ENCODE measurements around the gene PSMD3. TPM values are rescaled to one million over a fixed set of nuclear protein-coding genes. Genes with fewer than 3 reads are reported as not detected.
"Not testable (repeated sequence)": the region's sequence is repeated elsewhere in the genome, so short reads cannot be mapped to it uniquely, and the experiment has no call there.

Gene PSMD3
- total and polyA plus RNA-seq, 5 donors from 2014 or later = 47.9 to 62.4 (median 50.0) TPM

DNA sequence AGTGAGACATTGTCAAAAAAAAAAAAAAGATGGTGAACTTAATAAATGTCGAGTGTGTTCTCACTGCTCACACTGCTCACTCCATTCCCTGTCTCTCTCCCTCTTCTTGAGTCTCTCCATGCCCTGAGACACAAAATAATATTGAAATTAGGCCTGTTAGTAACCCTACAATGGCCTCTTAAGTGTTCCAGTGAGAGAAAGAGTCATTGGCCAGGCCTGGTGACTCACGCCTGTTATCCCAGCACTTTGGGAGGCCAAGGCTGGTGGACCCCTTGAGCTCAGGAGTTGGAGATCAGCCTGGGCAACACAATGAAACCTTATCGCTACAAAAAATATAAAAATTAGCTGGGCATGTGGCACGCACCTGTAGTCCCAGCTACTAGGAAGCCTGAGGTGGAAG lies 18.5 kb downstream of the PSMD3 start:
- Mint-ChIP-seq H3K9me3 (peaks cover 0 to 3% (median 0%) of the 10 kb centered on the region in 7 donors), H3K27me3 (no peaks in the 10 kb centered on the region), H3K27ac (peak overlapping the region in 1 of 3 donors; percentile 44), H3K4me3 (no peak overlapping the region), H3K36me3 (peaks cover 27% of the 10 kb centered on the region), H3K4me1 (no peaks in the 10 kb centered on the region)
- H3K36me3 ChIP-seq (ENCODE audit: control insufficient read depth, insufficient read depth, low read length) = peaks cover 32% of the 10 kb centered on the region
- ATAC-seq (ENCODE audit: low read depth in 2 of 2) (no peak), DNase-seq (no peak)
- no peaks in the 10 kb centered on the region for H3K27me3 ChIP-seq (ENCODE audit: control insufficient read depth, insufficient read depth, low read length)
- no peaks in the 10 kb centered on the region for H3K4me1 ChIP-seq (ENCODE audit: control insufficient read depth, insufficient read depth, low read length, poor library complexity, severe bottlenecking)
- H3K27ac ChIP-seq (ENCODE audit: insufficient read depth, low read length, poor library complexity, severe bottlenecking) = no peak overlapping the region
- no peak overlapping the region for H3K4me3 ChIP-seq (ENCODE audit: low read depth, low read length)
- H3K9me3 ChIP-seq (ENCODE audit: control insufficient read depth in 2 of 2, low read length in 2 of 2) = no peaks in the 10 kb centered on the region

DNA sequence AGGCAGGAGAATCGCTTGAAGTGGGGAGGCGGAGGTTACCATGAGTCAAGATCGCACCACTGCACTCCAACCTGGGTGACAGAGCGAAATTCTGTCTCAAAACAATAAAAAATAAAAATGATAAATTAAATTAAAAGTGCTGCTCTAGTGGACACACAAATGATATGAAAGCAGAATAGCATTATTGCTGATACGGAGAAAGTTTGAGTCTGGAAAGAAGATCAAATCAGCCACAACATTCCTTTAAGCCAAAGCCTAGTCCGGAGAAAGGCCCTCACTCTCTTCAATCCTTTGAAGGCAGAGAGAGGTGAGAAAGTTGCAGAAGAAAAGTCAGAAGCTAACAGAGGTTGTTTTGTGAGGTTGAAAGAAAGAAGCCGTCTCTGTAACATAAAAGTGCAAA lies 19.6 kb downstream of the PSMD3 start:
- H3K27me3 ChIP-seq (ENCODE audit: control insufficient read depth, insufficient read depth, low read length) = no peaks in the 10 kb centered on the region
- DNase-seq (no peak), ATAC-seq (ENCODE audit: low read depth in 2 of 2) (no peak)
- no peak overlapping the region for H3K4me3 ChIP-seq (ENCODE audit: low read depth, low read length)
- Mint-ChIP-seq H3K9me3 (peaks cover 0 to 3% (median 0%) of the 10 kb centered on the region in 7 donors), H3K36me3 (peaks cover 16% of the 10 kb centered on the region), H3K27me3 (peaks cover 4% of the 10 kb centered on the region), H3K27ac (no peak overlapping the region), H3K4me3 (no peak overlapping the region), H3K4me1 (no peaks in the 10 kb centered on the region)
- H3K4me1 ChIP-seq (ENCODE audit: control insufficient read depth, insufficient read depth, low read length, poor library complexity, severe bottlenecking) = no peaks in the 10 kb centered on the region
- H3K9me3 ChIP-seq (ENCODE audit: control insufficient read depth in 2 of 2, low read length in 2 of 2) = no peaks in the 10 kb centered on the region
- peaks cover 21% of the 10 kb centered on the region for H3K36me3 ChIP-seq (ENCODE audit: control insufficient read depth, insufficient read depth, low read length)
- H3K27ac ChIP-seq (ENCODE audit: insufficient read depth, low read length, poor library complexity, severe bottlenecking) = no peak overlapping the region

DNA sequence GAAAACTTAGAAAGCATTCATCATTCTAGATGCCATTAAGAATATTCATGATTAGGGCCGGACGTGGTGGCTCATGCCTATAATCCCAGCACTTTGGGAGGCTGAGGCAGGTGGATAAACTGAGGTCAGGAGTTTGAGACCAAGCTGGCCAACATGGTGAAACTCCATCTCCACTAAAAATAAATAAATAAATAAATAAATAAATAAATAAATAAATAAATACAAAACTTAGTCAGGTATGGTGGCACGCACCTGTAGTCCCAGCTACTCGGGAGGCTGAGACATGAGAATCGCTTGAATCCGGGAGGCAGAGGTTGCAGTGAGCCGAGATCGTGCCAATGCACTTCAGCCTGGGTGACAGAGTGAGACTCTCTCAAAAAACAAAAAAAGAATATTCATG lies 20.7 kb downstream of the PSMD3 start:
- H3K4me1 ChIP-seq (ENCODE audit: control insufficient read depth, insufficient read depth, low read length, poor library complexity, severe bottlenecking); DNase-seq; H3K27me3 Mint-ChIP-seq; H3K27me3 ChIP-seq (ENCODE audit: control insufficient read depth, insufficient read depth, low read length); H3K9me3 Mint-ChIP-seq; H3K4me3 ChIP-seq (ENCODE audit: low read depth, low read length); H3K4me3 Mint-ChIP-seq; H3K27ac ChIP-seq (ENCODE audit: insufficient read depth, low read length, poor library complexity, severe bottlenecking); ATAC-seq (ENCODE audit: low read depth in 2 of 2); H3K27ac Mint-ChIP-seq; H3K4me1 Mint-ChIP-seq; H3K9me3 ChIP-seq (ENCODE audit: control insufficient read depth in 2 of 2, low read length in 2 of 2); H3K36me3 ChIP-seq (ENCODE audit: control insufficient read depth, insufficient read depth, low read length): not testable (repeated sequence)
- peaks cover 11% of the 10 kb centered on the region for H3K36me3 Mint-ChIP-seq

DNA sequence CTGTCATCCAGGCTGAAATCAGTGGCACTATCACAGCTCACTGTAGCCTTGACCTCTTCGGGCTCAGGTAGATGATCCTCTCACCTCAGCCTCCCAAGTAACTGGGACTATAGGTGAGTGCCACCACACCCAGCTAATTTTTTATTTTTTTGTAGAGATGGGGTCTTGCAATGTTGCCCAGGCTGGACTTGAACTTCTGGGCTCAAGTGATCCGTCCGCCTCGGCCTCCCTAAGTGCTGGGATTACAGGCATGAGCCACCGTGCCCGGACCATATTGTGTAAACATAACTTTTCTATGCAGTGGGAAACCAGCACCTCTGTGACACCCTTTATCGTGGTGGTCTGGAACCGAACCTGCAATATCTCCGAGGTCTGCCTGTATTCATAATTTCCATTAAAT lies 23.5 kb downstream of the PSMD3 start:
- H3K4me1 Mint-ChIP-seq = no peaks in the 10 kb centered on the region
- ATAC-seq (ENCODE audit: low read depth in 2 of 2) (no peak), DNase-seq (no peak)
- Histone ChIP-seq H3K4me1 (ENCODE audit: control insufficient read depth, insufficient read depth, low read length, poor library complexity, severe bottlenecking) (no peaks in the 10 kb centered on the region), H3K27me3 (ENCODE audit: control insufficient read depth, insufficient read depth, low read length) (no peaks in the 10 kb centered on the region), H3K27ac (ENCODE audit: insufficient read depth, low read length, poor library complexity, severe bottlenecking) (no peak overlapping the region), H3K4me3 (ENCODE audit: low read depth, low read length) (no peak overlapping the region), H3K9me3 (ENCODE audit: control insufficient read depth in 2 of 2, low read length in 2 of 2) (no peaks in the 10 kb centered on the region), H3K36me3 (ENCODE audit: control insufficient read depth, insufficient read depth, low read length) (no peaks in the 10 kb centered on the region)
- no peaks in the 10 kb centered on the region for H3K36me3 Mint-ChIP-seq
- H3K27ac Mint-ChIP-seq = no peak overlapping the region
- H3K27me3 Mint-ChIP-seq = peaks cover 4% of the 10 kb centered on the region
- no peak overlapping the region for H3K4me3 Mint-ChIP-seq
- no peaks in the 10 kb centered on the region for H3K9me3 Mint-ChIP-seq

GRCh38 chr17:40004712-40005111 lies 24.1 kb downstream of the PSMD3 start:
- Histone ChIP-seq H3K4me3 (ENCODE audit: low read depth, low read length) (no peak overlapping the region), H3K4me1 (ENCODE audit: control insufficient read depth, insufficient read depth, low read length, poor library complexity, severe bottlenecking) (peaks cover 2% of the 10 kb centered on the region), H3K9me3 (ENCODE audit: control insufficient read depth in 2 of 2, low read length in 2 of 2) (no peaks in the 10 kb centered on the region), H3K27ac (ENCODE audit: insufficient read depth, low read length, poor library complexity, severe bottlenecking) (no peak overlapping the region), H3K27me3 (ENCODE audit: control insufficient read depth, insufficient read depth, low read length) (no peaks in the 10 kb centered on the region), H3K36me3 (ENCODE audit: control insufficient read depth, insufficient read depth, low read length) (no peaks in the 10 kb centered on the region)
- Mint-ChIP-seq H3K36me3 (no peaks in the 10 kb centered on the region), H3K4me1 (no peaks in the 10 kb centered on the region), H3K4me3 (no peak overlapping the region), H3K27me3 (peaks cover 4% of the 10 kb centered on the region), H3K27ac (no peak overlapping the region), H3K9me3 (no peaks in the 10 kb centered on the region)
- ATAC-seq (ENCODE audit: low read depth in 2 of 2) (no peak), DNase-seq (no peak)

DNA sequence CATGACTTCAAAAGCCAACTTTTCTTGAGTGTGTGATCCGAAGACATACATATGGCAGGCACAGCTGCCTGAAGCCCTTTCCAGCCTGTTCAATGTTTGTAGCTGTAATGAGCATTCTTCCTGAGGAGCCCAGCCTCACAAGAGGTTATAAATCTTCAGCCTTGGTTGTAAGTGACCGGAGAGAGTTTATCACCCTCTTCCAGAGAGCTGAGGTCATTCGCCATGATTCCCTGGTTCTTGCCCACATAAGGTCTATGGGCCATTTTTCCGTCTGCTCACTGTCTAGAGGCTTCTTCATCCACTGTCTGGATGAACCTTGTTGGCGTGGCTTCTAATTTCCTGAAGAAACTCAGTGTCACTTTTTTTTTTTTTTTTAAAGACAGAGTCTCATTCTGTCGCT lies 24.9 kb downstream of the PSMD3 start:
- H3K4me1 Mint-ChIP-seq = peaks cover 0 to 7% (median 2%) of the 10 kb centered on the region in 4 donors
- no peak overlapping the region for H3K27ac ChIP-seq (ENCODE audit: insufficient read depth, low read length, poor library complexity, severe bottlenecking)
- ATAC-seq (ENCODE audit: low read depth in 2 of 2) (no peak), DNase-seq (no peak)
- H3K4me1 ChIP-seq (ENCODE audit: control insufficient read depth, insufficient read depth, low read length, poor library complexity, severe bottlenecking) = peaks cover 9% of the 10 kb centered on the region
- no peak overlapping the region for H3K4me3 ChIP-seq (ENCODE audit: low read depth, low read length)
- H3K27me3 ChIP-seq (ENCODE audit: control insufficient read depth, insufficient read depth, low read length) = no peaks in the 10 kb centered on the region
- H3K4me3 Mint-ChIP-seq = no peak overlapping the region
- H3K9me3 Mint-ChIP-seq = no peaks in the 10 kb centered on the region
- H3K27me3 Mint-ChIP-seq = peaks cover 7% of the 10 kb centered on the region
- no peak overlapping the region for H3K27ac Mint-ChIP-seq
- no peaks in the 10 kb centered on the region for H3K36me3 Mint-ChIP-seq
- no peaks in the 10 kb centered on the region for H3K36me3 ChIP-seq (ENCODE audit: control insufficient read depth, insufficient read depth, low read length)
- H3K9me3 ChIP-seq (ENCODE audit: control insufficient read depth in 2 of 2, low read length in 2 of 2) = no peaks in the 10 kb centered on the region

- not testable (repeated sequence) for DNase-seq; H3K9me3 ChIP-seq (ENCODE audit: control insufficient read depth in 2 of 2, low read length in 2 of 2); ATAC-seq (ENCODE audit: low read depth in 2 of 2); H3K9me3 Mint-ChIP-seq; H3K36me3 Mint-ChIP-seq; H3K4me3 Mint-ChIP-seq; H3K36me3 ChIP-seq (ENCODE audit: control insufficient read depth, insufficient read depth, low read length); H3K4me3 ChIP-seq (ENCODE audit: low read depth, low read length); H3K27ac ChIP-seq (ENCODE audit: insufficient read depth, low read length, poor library complexity, severe bottlenecking); H3K27ac Mint-ChIP-seq; H3K27me3 Mint-ChIP-seq; H3K4me1 ChIP-seq (ENCODE audit: control insufficient read depth, insufficient read depth, low read length, poor library complexity, severe bottlenecking); H3K27me3 ChIP-seq (ENCODE audit: control insufficient read depth, insufficient read depth, low read length)
- peaks cover 0 to 20% (median 5%) of the 10 kb centered on the region in 4 donors for H3K4me1 Mint-ChIP-seq
Measured at GRCh38 chr17:40010946-40011500, 30.4 kb downstream of the PSMD3 start.

DNA sequence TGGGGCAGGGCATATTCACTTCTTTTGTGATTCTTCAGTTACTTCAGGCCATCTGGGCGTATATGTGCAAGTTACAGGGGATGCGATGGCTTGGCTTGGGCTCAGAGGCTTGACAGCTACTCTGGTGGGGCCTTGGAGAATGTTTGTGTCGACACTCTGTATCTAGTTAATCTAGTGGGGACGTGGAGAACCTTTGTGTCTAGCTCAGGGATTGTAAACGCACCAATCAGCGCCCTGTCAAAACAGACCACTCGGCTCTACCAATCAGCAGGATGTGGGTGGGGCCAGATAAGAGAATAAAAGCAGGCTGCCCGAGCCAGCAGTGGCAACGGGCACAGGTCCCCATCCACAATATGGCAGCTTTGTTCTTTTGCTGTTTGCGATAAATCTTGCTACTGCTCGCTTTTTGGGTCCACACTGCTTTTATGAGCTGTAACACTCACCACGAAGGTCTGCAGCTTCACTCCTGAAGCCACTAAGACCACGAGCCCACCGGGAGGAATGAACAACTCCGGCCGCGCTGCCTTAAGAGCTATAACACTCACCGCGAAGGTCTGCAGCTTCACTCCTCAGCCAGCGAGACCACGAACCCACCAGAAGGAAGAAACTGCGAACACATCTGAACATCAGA lies 31.5 kb downstream of the PSMD3 start:
- H3K27ac Mint-ChIP-seq; H3K27ac ChIP-seq (ENCODE audit: insufficient read depth, low read length, poor library complexity, severe bottlenecking); H3K27me3 Mint-ChIP-seq; H3K9me3 Mint-ChIP-seq; H3K36me3 ChIP-seq (ENCODE audit: control insufficient read depth, insufficient read depth, low read length); H3K4me3 Mint-ChIP-seq; DNase-seq; H3K27me3 ChIP-seq (ENCODE audit: control insufficient read depth, insufficient read depth, low read length); H3K36me3 Mint-ChIP-seq; H3K4me1 ChIP-seq (ENCODE audit: control insufficient read depth, insufficient read depth, low read length, poor library complexity, severe bottlenecking); H3K9me3 ChIP-seq (ENCODE audit: control insufficient read depth in 2 of 2, low read length in 2 of 2); ATAC-seq (ENCODE audit: low read depth in 2 of 2); H3K4me3 ChIP-seq (ENCODE audit: low read depth, low read length): not testable (repeated sequence)
- peaks cover 0 to 20% (median 5%) of the 10 kb centered on the region in 4 donors for H3K4me1 Mint-ChIP-seq
